ENCODE measurements around the gene MKI67. TPM values are rescaled to one million over a fixed set of nuclear protein-coding genes. Genes with fewer than 3 reads are reported as not detected.
A peak's percentile ranks its signal among the peaks of the same experiment; 100 is the strongest.
"Not testable (repeated sequence)": the region's sequence is repeated elsewhere in the genome, so short reads cannot be mapped to it uniquely, and the experiment has no call there.

MKI67 gene
- total RNA-seq, 2 donors from 2014 or later: 74.8 to 90.5 TPM

- Histone ChIP-seq H3K4me1 (ENCODE audit: control insufficient read depth, insufficient read depth, low read length) (no peaks in the 10 kb centered on the region), H3K36me3 (ENCODE audit: control insufficient read depth, insufficient read depth, low read length) (no peaks in the 10 kb centered on the region), H3K9ac (ENCODE audit: extremely low read depth, low read length, poor library complexity, severe bottlenecking) (no peak overlapping the region), H3K27ac (ENCODE audit: low read depth, low read length) (no peak overlapping the region), H3K9me3 (ENCODE audit: control insufficient read depth, low read length) (no peaks in the 10 kb centered on the region), H3K27me3 (ENCODE audit: control insufficient read depth, insufficient read depth, low read length, poor library complexity, severe bottlenecking) (no peaks in the 10 kb centered on the region), H3K4me3 (ENCODE audit: low read length) (no peak overlapping the region)
- H3K27me3 Mint-ChIP-seq (ENCODE audit: insufficient read depth): peaks cover 19% of the 10 kb centered on the region
- no peak overlapping the region for H3K27ac Mint-ChIP-seq
- no peaks in the 10 kb centered on the region for H3K9me3 Mint-ChIP-seq
- peaks cover 5% of the 10 kb centered on the region for H3K4me1 Mint-ChIP-seq
- WGBS, 2 experiments (ENCODE audit: insufficient coverage in 1 of 2, insufficient read length in 1 of 2): 86% methylated on average over 2 of the region's 2 CpGs; no CpG with 5 or more reads in 1 of the 2 experiments
- DNase-seq: no peak
- no peaks in the 10 kb centered on the region for H3K36me3 Mint-ChIP-seq (ENCODE audit: low read depth)
- no peak overlapping the region for H3K4me3 Mint-ChIP-seq
- TF ChIP-seq CTCF (conservative IDR thresholded peaks at IDR 0.05): no peak
Observed at GRCh38 chr10:128143531-128143930, 17.3 kb upstream of the MKI67 start.

DNA sequence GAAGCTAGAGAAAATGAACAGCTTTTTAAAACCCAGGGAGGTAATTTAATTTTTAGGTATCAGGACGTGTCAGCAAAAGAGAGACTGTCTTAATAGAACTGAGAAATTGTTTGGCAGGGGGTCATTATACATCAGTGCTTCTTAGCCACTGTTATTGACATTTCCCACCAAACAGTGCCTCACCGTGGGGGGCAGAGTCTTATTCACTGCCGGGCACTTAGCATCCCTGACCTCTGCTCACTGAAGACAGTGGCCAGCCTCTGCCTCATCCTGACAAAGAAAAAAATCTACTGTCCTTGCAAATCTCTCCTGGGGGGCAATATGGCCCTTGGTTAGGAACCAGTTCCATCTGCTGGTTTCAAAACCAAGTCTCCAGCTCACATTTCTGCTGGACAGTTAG lies 14.2 kb upstream of the MKI67 start:
- H3K4me1 Mint-ChIP-seq: peaks cover 8% of the 10 kb centered on the region
- H3K4me3 ChIP-seq (ENCODE audit: low read length): no peak overlapping the region
- no peaks in the 10 kb centered on the region for H3K36me3 Mint-ChIP-seq (ENCODE audit: low read depth)
- no peaks in the 10 kb centered on the region for H3K9me3 Mint-ChIP-seq
- no peaks in the 10 kb centered on the region for H3K36me3 ChIP-seq (ENCODE audit: control insufficient read depth, insufficient read depth, low read length)
- H3K27me3 ChIP-seq (ENCODE audit: control insufficient read depth, insufficient read depth, low read length, poor library complexity, severe bottlenecking): no peaks in the 10 kb centered on the region
- H3K9ac ChIP-seq (ENCODE audit: extremely low read depth, low read length, poor library complexity, severe bottlenecking): no peak overlapping the region
- H3K27ac Mint-ChIP-seq: no peak overlapping the region
- no peak for TF ChIP-seq CTCF (conservative IDR thresholded peaks at IDR 0.05)
- peak; percentile 84 for DNase-seq
- 41% methylated on average over 3 of the region's 3 CpGs; no CpG with 5 or more reads in 1 of the 2 experiments for WGBS, 2 experiments (ENCODE audit: insufficient coverage in 1 of 2, insufficient read length in 1 of 2)
- H3K9me3 ChIP-seq (ENCODE audit: control insufficient read depth, low read length): no peaks in the 10 kb centered on the region
- no peak overlapping the region for H3K4me3 Mint-ChIP-seq
- H3K27ac ChIP-seq (ENCODE audit: low read depth, low read length): no peak overlapping the region
- H3K27me3 Mint-ChIP-seq (ENCODE audit: insufficient read depth): no peaks in the 10 kb centered on the region
- H3K4me1 ChIP-seq (ENCODE audit: control insufficient read depth, insufficient read depth, low read length): no peaks in the 10 kb centered on the region

GRCh38 chr10:128138429-128138828 lies 12.2 kb upstream of the MKI67 start:
- H3K4me1 ChIP-seq (ENCODE audit: control insufficient read depth, insufficient read depth, low read length); H3K36me3 Mint-ChIP-seq (ENCODE audit: low read depth); H3K9me3 Mint-ChIP-seq; H3K4me1 Mint-ChIP-seq; DNase-seq; H3K27me3 ChIP-seq (ENCODE audit: control insufficient read depth, insufficient read depth, low read length, poor library complexity, severe bottlenecking); H3K27me3 Mint-ChIP-seq (ENCODE audit: insufficient read depth); H3K9me3 ChIP-seq (ENCODE audit: control insufficient read depth, low read length); H3K27ac ChIP-seq (ENCODE audit: low read depth, low read length); H3K36me3 ChIP-seq (ENCODE audit: control insufficient read depth, insufficient read depth, low read length); H3K4me3 Mint-ChIP-seq; H3K27ac Mint-ChIP-seq; H3K4me3 ChIP-seq (ENCODE audit: low read length); H3K9ac ChIP-seq (ENCODE audit: extremely low read depth, low read length, poor library complexity, severe bottlenecking): not testable (repeated sequence)
- WGBS, 2 experiments (ENCODE audit: insufficient coverage in 1 of 2, insufficient read length in 1 of 2): 86 to 93% methylated on average over 4 to 11 of the region's 11 CpGs

- Mint-ChIP-seq H3K27me3 (ENCODE audit: insufficient read depth) (no peaks in the 10 kb centered on the region), H3K9me3 (no peaks in the 10 kb centered on the region), H3K36me3 (ENCODE audit: low read depth) (no peaks in the 10 kb centered on the region), H3K4me3 (no peak overlapping the region), H3K27ac (no peak overlapping the region), H3K4me1 (peaks cover 8% of the 10 kb centered on the region)
- H3K4me1 ChIP-seq (ENCODE audit: control insufficient read depth, insufficient read depth, low read length): no peaks in the 10 kb centered on the region
- H3K36me3 ChIP-seq (ENCODE audit: control insufficient read depth, insufficient read depth, low read length): no peaks in the 10 kb centered on the region
- no peak overlapping the region for H3K4me3 ChIP-seq (ENCODE audit: low read length)
- no peaks in the 10 kb centered on the region for H3K9me3 ChIP-seq (ENCODE audit: control insufficient read depth, low read length)
- no peaks in the 10 kb centered on the region for H3K27me3 ChIP-seq (ENCODE audit: control insufficient read depth, insufficient read depth, low read length, poor library complexity, severe bottlenecking)
- no peak overlapping the region for H3K9ac ChIP-seq (ENCODE audit: extremely low read depth, low read length, poor library complexity, severe bottlenecking)
- 74 to 100% methylated on average over 1 of the region's 1 CpG for WGBS, 2 experiments (ENCODE audit: insufficient coverage in 1 of 2, insufficient read length in 1 of 2)
- no peak for TF ChIP-seq CTCF (conservative IDR thresholded peaks at IDR 0.05)
- no peak for DNase-seq
- H3K27ac ChIP-seq (ENCODE audit: low read depth, low read length): no peak overlapping the region
Observed at GRCh38 chr10:128137877-128138276, 11.7 kb upstream of the MKI67 start.

Data from endodermal cell (in vitro differentiated cells).